Head of caudate nucleus (tissue), 42 donors: ENCODE results near the gene KRTAP5-2.
"Not testable (repeated sequence)": the region's sequence is repeated elsewhere in the genome, so short reads cannot be mapped to it uniquely, and the experiment has no call there.

Experiments used
- DNase-seq, 42 donors: peaks; one replicate each; pipeline versions ENCODE4 v3.0.0 to v3.0.0-alpha.2; 2020 to 2021; ENCODE audit warnings: mixed read lengths in 7 of 42
- intact Hi-C: fragments of 100-400 bp; cut with DNase I; formaldehyde crosslinking; loops from one replicate; pipeline ENCODE4 v1.15.0; 2022

Gene KRTAP5-2

DNA sequence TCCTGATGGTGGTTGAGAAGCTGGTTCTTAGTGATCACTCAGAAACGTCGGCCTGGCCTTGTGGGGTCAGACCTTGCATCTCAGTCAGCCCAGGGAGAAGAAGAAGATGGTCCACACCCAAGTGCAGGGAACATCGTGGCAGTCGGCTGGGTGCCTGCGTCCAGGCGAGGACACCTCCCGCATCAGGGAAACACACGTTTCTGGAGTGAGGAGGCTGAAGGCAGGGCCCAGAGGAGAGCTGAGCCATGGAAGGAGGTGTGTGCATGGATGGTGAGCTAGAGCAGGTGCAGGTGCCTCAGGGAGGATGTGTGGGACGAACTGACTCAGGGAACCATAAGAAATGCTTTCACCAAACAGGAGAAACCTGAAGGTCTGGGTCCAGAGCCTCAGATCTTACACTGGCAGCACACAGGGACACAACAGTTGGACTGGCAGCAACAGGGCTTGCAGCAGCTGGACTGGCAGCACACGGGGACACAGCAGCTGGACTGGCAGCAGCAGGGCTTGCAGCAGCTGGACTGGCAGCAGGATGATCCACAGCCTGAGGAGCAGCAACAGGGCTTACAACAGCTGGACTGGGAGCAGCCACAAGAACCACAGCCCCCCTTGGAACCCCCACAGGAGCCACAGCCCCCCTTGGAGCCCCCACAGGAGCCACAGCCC is 632 bp downstream of the KRTAP5-2 start:
- peak in 25 of 42 donors; percentile 14 to 77 (median 34) for DNase-seq
- intact Hi-C loops, result no loop called here

DNA sequence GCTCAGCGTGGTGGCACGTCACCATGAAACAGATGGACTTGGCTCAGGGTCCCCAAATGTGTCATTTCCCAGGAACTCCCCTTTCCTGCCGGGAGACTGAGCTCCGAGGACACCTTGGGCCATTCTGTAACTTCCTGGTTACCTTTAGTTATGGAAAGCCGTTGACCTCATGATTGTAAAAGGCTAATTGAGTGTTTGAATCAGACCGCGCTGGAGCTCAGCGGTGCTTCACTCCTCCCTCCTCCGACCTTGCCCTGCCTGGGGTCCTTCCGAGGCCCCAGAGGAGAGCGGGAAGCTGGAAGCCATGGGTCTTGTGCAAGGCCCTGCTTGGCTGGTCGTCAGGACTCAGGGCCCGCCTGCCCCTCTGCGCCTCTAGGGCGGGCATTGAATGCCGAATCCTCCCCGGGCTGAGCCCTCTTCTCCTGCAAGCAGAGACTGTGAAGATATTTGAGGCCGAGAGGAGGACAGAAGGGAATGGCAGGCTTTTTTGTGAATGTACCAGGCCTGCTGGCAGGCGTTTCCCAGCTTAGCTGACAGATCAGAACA is 1.4 kb downstream of the KRTAP5-2 start:
- intact Hi-C loops, DNase-seq: not testable (repeated sequence)

DNA sequence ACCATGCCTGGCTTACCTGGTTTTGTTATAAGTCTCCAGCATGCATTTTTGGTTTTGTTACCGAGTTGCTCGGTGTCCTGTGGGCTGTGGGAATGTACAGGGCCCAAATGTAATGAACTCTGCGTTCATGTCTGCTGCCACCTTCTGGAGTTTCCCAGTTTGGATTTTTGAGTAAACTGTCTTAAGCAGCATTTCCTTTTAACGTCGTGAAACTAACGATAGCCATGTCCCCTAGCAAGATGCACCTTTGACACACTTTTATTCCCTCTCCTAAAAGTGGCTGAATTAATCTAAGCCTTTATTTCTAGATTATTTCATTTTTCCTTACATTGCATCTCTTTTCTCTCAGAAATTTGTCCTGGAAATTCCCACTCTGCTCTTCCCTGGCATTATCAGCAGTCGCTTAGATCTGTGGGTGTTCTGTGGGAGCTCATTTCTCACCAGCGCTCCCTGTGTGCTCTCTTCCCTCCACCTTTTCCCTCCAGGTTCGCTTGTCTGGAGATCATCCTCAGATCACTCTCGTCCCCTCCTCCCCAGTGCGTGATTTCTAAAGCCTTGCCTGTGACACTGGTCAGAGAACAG is 2.0 kb downstream of the KRTAP5-2 start:
- DNase-seq, result peak in 23 of 42 donors; percentile 15 to 74 (median 40)
- intact Hi-C loops, result not testable (repeated sequence)

DNA sequence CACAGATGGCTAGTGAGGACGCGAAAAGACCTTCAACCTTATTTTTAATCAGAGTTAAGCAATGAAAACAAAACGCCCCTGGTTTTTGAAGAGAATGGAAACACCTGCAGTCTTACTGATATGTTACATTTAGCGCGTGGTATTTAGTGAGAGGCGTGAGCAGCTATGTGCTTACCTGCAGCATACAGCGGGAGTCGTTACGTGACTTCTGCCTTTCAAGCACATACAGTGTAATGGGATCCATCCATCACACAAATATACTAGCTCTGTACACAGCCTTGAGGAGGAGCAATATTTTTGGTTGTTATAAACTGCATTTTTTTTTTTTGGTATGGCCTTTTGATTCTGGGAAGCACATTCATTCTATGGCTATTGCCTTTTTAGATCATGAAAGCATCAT is 5.5 kb downstream of the KRTAP5-2 start:
- DNase-seq, result no peak
- intact Hi-C loops, result no loop called here

DNA sequence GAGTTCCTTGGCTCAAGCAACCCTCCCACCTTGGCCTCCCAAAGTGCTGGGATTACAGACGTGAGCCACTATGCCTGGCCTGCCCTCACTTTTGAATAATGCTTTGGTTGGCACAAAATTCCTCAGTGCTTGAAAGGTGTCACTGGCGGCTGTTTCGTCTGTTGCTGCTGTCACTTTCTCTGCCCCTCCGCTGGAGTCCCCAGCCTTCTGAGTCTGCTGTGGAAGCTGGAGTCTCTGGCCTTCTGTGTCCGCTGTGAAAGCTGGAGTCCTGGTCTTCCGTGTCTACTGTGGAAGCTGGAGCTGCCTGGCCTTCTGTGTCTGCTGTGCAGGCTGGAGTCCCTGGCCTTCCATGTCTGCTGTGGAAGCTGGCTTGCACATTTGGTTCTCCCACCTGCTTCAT is 8.1 kb downstream of the KRTAP5-2 start:
- intact Hi-C loops, result no loop called here
- no peak for DNase-seq

DNA sequence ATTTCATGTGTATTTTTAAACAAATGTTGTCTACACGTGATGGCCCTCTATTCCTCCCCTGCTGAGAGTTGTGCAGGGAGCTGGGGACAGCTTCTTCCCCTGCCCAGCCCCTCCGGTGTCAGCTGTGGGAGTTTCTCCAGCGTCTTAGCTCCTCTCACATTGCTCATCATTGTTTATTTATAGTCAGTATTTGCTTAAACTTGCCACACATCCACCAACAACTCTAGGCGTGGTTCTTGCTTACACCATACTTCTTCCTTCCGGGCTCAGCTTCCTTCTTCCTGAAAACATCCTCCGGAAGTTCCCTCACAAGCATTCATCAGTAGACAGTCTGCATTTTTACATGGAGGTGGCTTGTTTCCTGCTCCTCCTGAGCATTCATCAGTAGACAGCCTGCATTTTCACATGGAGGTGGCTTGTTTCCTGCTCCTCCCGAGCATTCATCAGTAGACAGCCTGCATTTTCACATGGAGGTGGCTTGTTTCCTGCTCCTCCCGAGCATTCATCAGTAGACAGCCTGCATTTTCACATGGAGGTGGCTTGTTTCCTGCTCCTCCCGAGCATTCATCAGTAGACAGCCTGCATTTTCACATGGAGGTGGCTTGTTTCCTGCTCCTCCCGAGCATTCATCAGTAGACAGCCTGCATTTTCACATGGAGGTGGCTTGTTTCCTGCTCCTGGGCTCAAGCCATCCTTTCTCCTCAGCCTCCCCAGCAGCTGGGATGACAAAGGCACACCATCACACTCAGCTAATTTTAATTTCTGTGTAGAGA is 8.7 kb downstream of the KRTAP5-2 start:
- intact Hi-C loops, result not testable (repeated sequence)
- peak in 1 of 42 donors; percentile 10 for DNase-seq

DNA sequence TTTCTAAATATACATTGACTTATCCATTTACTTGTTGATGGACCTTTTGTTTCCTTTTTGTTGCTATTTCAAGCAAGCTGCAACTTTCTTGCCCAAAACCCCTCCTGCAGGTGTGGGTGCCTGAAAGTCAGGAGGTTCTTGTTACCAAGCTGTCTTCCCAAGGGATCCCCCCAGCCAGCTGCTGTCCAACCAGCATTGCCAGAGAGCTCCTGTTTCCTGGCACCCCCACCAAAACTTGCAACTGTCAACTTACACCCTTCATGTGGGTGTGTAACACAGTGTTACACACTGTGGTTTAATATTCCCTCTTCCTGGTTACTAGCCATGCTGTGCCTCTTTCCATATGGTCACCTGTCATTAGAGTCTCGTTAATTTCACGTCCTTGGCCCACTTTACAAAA is 11.4 kb downstream of the KRTAP5-2 start:
- DNase-seq, result no peak
- intact Hi-C loops, result no loop called here

DNA sequence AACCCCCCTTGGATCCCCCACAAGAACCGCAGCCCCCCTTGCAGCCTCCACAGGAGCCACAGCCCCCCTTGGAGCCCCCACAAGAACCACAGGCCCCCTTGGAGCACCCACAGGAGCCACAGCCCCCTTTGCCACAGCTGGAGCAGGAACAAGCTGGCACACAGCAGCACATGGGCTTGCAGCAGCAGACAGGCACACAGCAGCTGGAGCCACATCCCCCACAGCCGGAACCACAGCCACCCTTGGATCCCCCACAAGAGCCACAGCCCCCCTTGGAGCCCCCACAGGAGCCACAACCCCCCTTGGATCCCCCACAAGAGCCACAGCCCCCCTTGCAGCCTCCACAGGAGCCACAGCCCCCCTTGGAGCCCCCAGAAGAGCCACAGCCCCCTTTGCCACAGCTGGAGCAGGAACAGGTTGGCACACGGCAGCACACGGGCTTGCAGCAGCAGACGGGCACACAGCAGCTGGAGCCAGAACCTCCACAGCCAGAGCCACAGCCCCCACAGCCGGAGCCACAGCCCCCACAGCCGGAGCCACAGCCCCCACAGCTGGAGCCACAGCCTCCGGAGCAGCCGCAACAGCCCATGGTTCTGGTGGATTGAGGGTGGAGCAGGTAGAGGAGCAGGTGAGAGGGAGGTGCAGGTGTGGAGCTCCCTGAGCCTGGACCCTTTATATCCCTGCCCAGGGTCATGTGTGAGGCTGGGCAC is 13.3 kb downstream of the KRTAP5-2 start, which contains the start of gene KRTAP5-1:
KRTAP5-1 (minus strand) TSS at position 623 of the 710 bp plus-strand sequence; CDS start at position 589, 34 bp downstream.
- intact Hi-C loops, DNase-seq: not testable (repeated sequence)

DNA sequence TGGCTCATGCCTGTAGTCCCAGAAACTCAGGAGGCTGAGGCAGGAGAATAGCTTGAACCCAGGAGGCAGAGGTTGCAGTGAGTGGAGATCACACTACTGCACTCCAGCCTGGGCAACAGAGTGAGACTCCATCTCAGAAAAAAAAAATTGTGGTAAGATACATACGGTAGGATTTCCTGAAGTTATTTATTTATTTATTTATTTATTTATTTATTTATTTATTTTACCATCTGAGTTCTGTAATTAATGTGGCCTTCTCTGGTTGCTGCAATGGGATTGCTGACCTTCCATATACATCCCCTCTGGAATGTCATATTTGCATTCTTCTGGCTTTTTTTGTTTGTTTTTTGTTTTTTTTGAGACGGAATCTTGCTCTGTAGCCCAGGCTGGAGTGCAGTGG is 15.2 kb downstream of the KRTAP5-2 start:
- intact Hi-C loops, DNase-seq: not testable (repeated sequence)

DNA sequence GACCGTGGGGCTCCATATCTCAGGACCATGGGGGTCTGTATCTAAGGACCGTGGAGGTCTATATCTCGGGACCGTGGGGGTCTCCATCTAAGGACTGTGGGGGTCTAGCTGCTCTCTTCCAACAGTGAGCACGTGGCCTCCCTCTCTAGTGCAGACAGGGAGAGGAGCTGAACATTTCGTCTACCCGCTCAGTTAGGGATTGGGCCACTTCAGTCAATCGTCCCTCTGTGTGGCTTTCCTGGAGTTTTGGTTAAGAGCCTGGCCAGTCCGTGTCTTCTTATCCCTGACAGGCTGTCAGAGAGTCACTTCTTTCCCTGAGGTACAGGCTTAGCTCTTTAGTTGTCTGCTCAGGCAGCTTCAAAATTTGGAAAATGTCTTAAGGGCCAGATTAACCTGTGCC is 16.1 kb downstream of the KRTAP5-2 start:
- intact Hi-C loops, result no loop called here
- no peak for DNase-seq

DNA sequence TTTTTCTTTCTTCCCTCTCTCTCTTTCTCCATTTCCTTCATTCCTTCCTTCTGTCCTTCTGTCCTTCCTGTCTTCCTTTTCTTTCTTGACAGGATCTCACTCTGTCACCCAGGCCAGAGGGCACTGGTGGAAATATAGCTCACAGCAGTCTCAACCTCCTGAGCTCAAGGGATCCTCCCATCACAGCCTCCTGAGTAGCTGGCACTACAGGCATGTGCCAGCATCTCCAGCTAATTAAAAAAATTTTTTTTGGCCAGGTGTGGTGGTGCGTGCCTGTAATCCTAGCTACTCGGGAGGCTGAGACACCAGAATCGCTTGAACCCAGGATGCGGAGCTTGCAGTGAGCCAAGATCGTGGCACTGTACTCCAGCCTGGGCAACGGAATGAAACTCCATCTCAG is 21.3 kb downstream of the KRTAP5-2 start:
- intact Hi-C loops, result no loop called here
- no peak for DNase-seq

DNA sequence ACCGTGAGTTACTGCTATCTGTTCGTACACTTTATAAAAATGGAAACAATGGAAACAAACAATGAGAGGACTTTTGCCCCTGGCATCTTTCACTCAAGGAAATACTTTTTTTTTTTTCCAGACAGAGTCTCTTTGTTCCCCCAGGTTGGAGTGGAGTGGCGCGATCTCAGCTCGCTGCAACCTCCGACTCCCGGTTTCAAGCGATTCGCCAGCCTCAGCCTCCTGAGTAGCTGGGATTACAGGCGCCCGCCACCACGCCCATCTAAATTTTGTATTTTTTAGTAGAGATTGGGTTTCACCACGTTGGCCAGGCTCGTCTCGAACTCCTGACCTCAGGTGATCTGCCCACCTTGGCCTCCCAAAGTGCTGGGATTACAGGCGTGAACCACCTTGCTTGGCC is 22.3 kb downstream of the KRTAP5-2 start:
- intact Hi-C loops, result loop anchor here (2.0 kb wide), 1 partner anchor 31 kb away; no protein-coding TSS in a partner anchor
- not testable (repeated sequence) for DNase-seq

DNA sequence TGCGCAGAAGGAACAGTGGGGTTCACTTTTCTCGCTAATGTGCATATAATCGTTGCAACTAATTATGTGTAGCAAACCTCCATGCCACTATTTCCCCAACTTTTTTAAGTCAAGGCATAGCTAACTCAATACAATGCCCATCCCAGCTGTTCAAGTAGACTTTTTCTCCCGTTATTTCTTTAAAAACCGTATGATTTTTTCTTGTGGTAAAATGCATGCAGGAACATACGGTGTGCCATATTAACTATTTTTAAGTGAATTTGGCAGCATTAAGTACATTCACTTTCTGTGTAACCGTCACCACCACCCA is 23.2 kb downstream of the KRTAP5-2 start:
- DNase-seq, result no peak
- intact Hi-C loops, result loop anchor here (2.0 kb wide), 1 partner anchor 30 kb away; no protein-coding TSS in a partner anchor

DNA sequence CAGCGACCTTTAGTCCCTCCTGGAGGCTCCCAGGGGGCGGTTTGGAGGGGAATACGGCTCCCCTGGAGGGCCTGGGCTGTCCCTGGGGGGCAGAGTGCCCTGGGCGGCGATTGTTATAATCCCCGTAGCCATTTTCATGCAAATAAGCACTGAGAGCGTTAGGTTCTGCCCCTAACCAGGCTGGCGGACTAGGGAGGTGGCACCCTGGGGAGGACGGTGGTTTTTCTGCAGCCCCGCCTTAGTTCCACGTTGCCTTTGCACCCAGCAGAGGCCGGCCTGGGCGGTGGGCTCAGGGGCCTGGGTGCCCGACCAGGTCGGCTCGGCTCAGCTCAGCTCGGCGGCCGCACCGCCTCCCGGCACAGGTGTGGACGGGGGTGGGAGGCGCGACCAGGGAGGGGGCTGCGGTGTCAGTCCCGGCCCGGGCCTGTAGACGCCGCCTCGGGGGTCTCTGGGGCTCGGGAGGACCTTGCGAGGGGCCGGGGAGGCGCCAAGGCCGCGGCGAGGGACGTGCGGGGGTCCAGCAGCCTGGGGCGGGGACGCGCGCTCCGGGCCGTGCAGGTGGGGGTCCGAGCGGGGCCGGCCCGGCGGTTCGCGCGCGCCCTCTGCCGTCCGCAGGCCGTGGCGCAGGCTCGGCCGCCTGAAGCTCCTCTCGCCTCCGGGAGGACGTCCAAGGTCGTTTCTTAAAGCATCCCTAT is 23.7 kb downstream of the KRTAP5-2 start:
- peak in 36 of 42 donors; percentile 54 to 87 (median 73) for DNase-seq
- intact Hi-C loops, result loop anchor here (2.0 kb wide), 1 partner anchor 30 kb away; no protein-coding TSS in a partner anchor

DNA sequence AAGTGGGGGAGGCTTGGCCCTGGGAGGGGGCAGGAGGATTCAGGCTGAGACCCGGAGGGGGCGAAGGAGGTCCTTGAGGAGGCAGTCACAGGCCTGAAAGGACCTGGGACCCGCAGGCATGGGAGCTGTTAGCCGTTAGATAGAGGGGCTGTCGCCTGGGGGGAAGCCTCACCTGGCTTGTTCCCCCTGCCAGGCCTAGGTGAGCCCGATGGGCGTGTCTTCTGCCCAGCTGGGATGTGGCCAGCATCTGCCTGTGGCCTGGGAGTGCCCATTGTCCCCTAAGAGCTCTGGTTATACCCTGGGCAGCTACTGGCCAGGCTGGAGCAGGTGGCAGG is 24.2 kb downstream of the KRTAP5-2 start:
- intact Hi-C loops, result loop anchor here (2.0 kb wide), 1 partner anchor 29 kb away; no protein-coding TSS in a partner anchor
- DNase-seq, result peak in 4 of 42 donors; percentile 19 to 30 (median 26)

DNA sequence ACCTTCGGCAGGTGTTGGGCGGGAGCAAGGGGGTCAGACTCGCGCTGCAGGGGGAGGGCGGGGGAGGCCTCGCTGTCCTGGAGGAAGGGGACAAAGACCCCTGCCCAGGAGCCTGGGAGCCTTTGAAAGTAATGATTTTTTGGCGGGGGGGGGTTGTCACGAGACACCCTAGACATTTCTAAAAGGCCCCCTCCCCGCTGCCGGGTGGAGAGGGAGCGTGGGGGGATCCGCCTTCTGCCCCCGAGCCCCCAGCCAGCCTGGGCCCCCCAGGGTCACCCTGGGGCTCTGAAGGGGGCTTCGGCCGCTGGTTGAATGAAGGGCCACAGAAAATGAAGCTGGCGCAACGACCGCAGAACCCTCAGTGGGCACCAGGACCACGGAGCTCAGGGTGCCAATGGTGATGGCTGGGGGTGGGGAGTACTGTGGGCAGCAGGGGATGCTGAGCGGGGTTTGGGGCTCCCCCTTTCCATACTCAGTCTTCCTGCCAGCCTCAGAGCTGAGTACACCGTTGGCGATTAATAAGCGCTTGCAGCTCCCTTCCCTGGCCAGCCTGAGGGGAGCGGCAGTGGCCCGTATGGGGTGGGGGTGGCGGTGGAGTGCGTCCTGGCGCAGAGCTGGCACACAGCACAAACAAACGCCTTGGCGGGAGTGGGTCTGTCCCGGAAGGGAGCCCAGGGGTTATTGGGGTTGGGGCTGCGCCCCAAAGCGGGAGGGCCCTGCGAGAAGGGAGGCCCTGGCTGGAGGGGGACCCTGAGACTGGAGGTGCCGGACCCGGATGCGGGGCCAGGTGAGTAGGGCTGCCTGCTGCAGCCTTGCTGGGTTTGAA is 24.8 kb downstream of the KRTAP5-2 start:
- intact Hi-C loops, result no loop called here
- peak in 15 of 42 donors; percentile 26 to 70 (median 53) for DNase-seq

DNA sequence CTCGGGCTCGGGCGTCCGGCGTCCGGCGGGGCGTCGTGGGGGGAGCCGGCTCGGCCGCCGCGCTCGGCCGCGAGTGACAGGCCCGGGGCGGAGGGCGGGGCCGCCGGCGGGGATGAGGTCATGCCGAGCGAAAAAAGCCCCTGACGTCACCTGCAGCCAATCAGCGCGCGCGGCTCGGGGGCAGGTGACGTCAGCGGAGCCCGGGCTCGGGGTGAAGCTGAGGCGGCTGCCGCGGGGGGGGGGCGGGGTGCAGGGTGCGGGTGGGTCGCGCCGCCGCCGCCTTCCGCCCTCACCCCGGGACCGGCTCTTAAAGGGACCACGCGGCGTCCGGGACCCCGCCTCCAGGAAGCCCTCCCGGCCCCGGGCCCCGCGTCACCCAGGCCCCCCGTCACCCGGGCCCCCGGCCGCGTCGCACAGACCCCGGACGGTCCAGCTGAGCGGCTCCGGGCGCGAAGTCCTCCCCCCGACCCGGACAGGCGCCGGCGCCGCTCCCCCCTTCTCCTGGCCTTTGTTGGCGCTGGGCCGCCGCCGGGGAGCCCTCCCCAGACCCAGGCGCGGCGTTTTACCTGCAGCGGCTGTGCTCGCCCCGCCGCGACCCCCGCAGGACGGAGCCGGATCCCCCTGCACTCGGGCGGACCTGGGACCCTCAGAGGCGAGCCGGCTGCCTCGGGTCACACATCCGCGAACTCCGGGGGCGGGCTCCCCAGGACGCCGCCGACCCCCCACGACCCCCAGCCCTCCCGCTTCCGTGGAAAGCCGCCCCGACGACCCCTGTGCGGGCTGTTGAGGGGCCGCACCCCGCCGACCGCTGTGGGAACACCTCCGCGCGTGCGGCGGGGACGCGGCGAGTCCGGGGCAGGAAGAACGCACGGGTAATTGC is 25.7 kb downstream of the KRTAP5-2 start, which contains the start of gene DUSP8:
DUSP8 (minus strand) TSS at position 75 of the 880 bp plus-strand sequence. CDS start 6,445 bp downstream, outside the sequence.
- peak; percentile 80 to 98 (median 94) for DNase-seq
- intact Hi-C loops, result no loop called here
